Measurements from ENCODE around the gene RPS15.
A peak's percentile ranks its signal among the peaks of the same experiment; 100 is the strongest.

RPS15 gene

GRCh38 chr19:1461862-1462261, 23.7 kb downstream of the RPS15 start:
- TF ChIP-seq, protein P1, sequence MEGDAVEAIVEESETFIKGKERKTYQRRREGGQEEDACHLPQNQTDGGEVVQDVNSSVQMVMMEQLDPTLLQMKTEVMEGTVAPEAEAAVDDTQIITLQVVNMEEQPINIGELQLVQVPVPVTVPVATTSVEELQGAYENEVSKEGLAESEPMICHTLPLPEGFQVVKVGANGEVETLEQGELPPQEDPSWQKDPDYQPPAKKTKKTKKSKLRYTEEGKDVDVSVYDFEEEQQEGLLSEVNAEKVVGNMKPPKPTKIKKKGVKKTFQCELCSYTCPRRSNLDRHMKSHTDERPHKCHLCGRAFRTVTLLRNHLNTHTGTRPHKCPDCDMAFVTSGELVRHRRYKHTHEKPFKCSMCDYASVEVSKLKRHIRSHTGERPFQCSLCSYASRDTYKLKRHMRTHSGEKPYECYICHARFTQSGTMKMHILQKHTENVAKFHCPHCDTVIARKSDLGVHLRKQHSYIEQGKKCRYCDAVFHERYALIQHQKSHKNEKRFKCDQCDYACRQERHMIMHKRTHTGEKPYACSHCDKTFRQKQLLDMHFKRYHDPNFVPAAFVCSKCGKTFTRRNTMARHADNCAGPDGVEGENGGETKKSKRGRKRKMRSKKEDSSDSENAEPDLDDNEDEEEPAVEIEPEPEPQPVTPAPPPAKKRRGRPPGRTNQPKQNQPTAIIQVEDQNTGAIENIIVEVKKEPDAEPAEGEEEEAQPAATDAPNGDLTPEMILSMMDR (conservative IDR thresholded peaks at IDR 0.05; ENCODE audit: low read depth) = no peak
- DNase-seq (ENCODE audit: low spot score) = no peak
- H3K27ac ChIP-seq = 0 out of 2 replicates have a peak overlapping the region, but pooled peaks have one; percentile 10
- ChIA-PET CTCF (no interaction called here), POLR2A (ENCODE audit: low non-redundant PET) (no interaction called here)

GRCh38 chr19:1465191-1466016, 27.2 kb downstream of the RPS15 start:
- TF ChIP-seq, protein P1 (conservative IDR thresholded peaks at IDR 0.05; ENCODE audit: low read depth) = peak; percentile 78
- peak; percentile 61 for DNase-seq (ENCODE audit: low spot score)
- ChIA-PET CTCF (interaction anchor here (0.6 to 2.3 kb wide), 7 partner anchors 12 to 954 kb away, joined by 3 to 11 read pairs (median 4); no protein-coding TSS in a partner anchor), POLR2A (ENCODE audit: low non-redundant PET) (no interaction called here)
- H3K27ac ChIP-seq = peak overlapping the region; percentile 52

DNA sequence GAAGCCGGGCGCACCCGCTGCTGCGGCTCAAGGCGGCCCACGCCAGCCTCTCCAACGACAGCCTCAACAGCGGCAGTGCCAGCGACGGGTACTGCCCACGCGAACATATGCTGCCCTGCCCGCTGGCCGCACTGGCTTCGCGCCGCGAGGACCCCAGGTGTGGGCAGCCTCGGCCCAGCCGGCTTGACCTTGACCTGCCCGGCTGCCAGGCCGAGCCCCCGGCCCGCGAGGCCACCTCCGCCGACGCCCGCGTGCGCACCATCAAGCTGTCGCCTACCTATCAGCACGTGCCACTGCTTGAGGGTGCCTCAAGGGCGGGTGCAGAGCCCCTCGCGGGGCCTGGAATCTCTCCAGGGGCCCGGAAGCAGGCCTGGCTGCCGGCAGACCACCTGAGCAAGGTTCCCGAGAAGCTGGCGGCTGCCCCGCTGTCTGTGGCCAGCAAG, 27.8 kb downstream of the RPS15 start:
- CTCF ChIA-PET = interaction anchor here (0.6 to 2.3 kb wide), 5 partner anchors 13 to 954 kb away, joined by 3 to 11 read pairs (median 5); no protein-coding TSS in a partner anchor
- no peak for DNase-seq (ENCODE audit: low spot score)
- POLR2A ChIA-PET (ENCODE audit: low non-redundant PET) = no interaction called here
- TF ChIP-seq, protein P1 (conservative IDR thresholded peaks at IDR 0.05; ENCODE audit: low read depth) = peak; percentile 42
- peak overlapping the region; percentile 52 for H3K27ac ChIP-seq

GRCh38 chr19:1466461-1467214, 28.4 kb downstream of the RPS15 start:
- no peak for DNase-seq (ENCODE audit: low spot score)
- H3K27ac ChIP-seq = peak overlapping the region; percentile 85
- TF ChIP-seq, protein P1 (conservative IDR thresholded peaks at IDR 0.05; ENCODE audit: low read depth) = no peak
- CTCF ChIA-PET = interaction anchor here (0.9 to 2.3 kb wide), 4 partner anchors 9 to 153 kb away, joined by 3 to 11 read pairs (median 6); no protein-coding TSS in a partner anchor
- POLR2A ChIA-PET (ENCODE audit: low non-redundant PET) = no interaction called here

GRCh38 chr19:1467215-1467489, 29.0 kb downstream of the RPS15 start:
- POLR2A ChIA-PET (ENCODE audit: low non-redundant PET) = no interaction called here
- peak overlapping the region; percentile 85 for H3K27ac ChIP-seq
- CTCF ChIA-PET = interaction anchor here (1.3 to 2.3 kb wide), 3 partner anchors 9 to 22 kb away, joined by 6 to 11 read pairs (median 6); no protein-coding TSS in a partner anchor
- no peak for DNase-seq (ENCODE audit: low spot score)
- TF ChIP-seq, protein P1 (conservative IDR thresholded peaks at IDR 0.05; ENCODE audit: low read depth) = no peak

GRCh38 chr19:1467490-1468273, 29.5 kb downstream of the RPS15 start:
- ChIA-PET CTCF (interaction anchor here (1.3 to 2.3 kb wide), 3 partner anchors 10 to 23 kb away, joined by 6 to 11 read pairs (median 6); no protein-coding TSS in a partner anchor), POLR2A (ENCODE audit: low non-redundant PET) (no interaction called here)
- peak overlapping the region; percentile 85 for H3K27ac ChIP-seq
- TF ChIP-seq, protein P1 (conservative IDR thresholded peaks at IDR 0.05; ENCODE audit: low read depth) = no peak
- DNase-seq (ENCODE audit: low spot score) = no peak

Measured in RWPE1 (cell line).